IPS-15b (cell line): Measurements from ENCODE around the gene HS6ST3.

Experiments used
- H3K27me3 ChIP-seq: one replicate; pipeline ENCODE4 v1.6.1; 2013; ENCODE audit warnings: low read length; ENCODE audit not compliant: control insufficient read depth, insufficient read depth
- H3K36me3 ChIP-seq: one replicate; pipeline ENCODE4 v1.6.1; 2013; ENCODE audit warnings: low read length; ENCODE audit not compliant: control insufficient read depth, insufficient read depth
- H3K4me1 ChIP-seq: one replicate; pipeline ENCODE4 v1.6.1; 2013; ENCODE audit warnings: mild to moderate bottlenecking, low read length; ENCODE audit not compliant: control insufficient read depth, insufficient read depth
- H3K4me3 ChIP-seq: one replicate; pipeline ENCODE4 v1.5.1; 2013; ENCODE audit warnings: low read depth, low read length
- H3K9ac ChIP-seq: one replicate; pipeline ENCODE4 v1.6.1; 2013; ENCODE audit warnings: low read depth, mild to moderate bottlenecking, low read length
- H3K9me3 ChIP-seq: one replicate; pipeline ENCODE4 v1.6.1; 2013; ENCODE audit warnings: mild to moderate bottlenecking, low read length; ENCODE audit not compliant: control insufficient read depth, insufficient read depth

HS6ST3 gene

DNA sequence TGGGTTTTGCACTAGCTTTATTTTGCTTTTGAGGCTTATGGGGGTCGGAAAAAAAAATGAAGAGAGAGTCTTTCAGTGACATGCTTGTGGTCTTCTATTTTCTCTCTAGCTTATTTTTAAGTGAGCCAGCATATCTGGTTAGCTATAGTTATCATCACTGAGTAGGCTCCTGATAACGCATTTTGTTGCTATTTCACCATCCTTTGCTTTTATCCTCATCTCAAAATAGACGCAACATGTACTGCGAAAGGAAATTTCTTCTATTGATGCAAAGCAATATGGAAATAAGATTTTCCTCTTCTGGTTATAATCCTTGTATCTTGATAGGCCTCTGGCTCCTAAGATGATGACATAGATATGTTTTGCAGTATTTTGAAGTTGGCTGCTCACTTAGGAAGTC, 630.5 kb downstream of the HS6ST3 start:
- Histone ChIP-seq H3K4me1 (no peaks in the 10 kb centered on the region), H3K4me3 (no peak overlapping the region), H3K9me3 (no peaks in the 10 kb centered on the region), H3K36me3 (no peaks in the 10 kb centered on the region), H3K27me3 (no peaks in the 10 kb centered on the region), H3K9ac (no peak overlapping the region)

DNA sequence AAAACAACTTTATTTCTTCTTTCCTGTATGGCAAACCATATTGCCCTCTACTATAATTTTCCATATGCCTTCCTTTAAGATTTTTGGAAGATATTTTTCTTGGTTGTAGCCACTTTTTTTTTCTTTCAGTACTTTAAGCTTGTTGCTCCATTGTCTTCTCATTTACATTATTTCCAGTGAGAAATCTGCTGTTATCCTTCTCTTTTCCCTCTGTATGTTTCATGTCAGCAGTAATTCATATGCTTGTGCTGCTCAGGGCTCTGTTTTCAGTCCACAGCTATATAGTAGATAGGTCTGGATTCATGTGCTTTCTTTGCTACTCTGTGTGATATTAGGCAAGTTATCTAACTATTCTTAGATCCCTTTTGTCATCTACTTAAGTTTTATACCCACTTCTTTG, 636.7 kb downstream of the HS6ST3 start:
- H3K36me3 ChIP-seq: no peaks in the 10 kb centered on the region
- no peak overlapping the region for H3K4me3 ChIP-seq
- H3K27me3 ChIP-seq: no peaks in the 10 kb centered on the region
- H3K9me3 ChIP-seq: no peaks in the 10 kb centered on the region
- no peaks in the 10 kb centered on the region for H3K4me1 ChIP-seq
- no peak overlapping the region for H3K9ac ChIP-seq

DNA sequence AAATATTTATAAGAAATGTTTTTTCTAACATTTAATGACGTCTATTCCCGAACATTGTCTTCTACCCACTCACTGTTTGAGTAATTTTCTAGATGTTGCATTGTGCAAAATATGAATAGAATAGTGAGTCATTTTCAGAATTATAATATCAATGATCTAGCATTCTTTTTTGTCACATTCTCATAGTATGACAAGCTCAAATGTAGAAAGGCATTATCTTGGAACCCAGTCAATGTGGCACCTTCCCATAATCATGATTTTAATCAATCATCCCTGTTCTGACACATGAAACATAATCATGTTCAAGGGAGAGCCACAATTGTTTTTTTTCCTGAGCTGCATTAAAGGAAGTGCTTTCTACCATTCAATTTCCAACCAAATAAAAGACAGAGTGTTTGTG, 638.6 kb downstream of the HS6ST3 start:
- Histone ChIP-seq H3K27me3 (no peaks in the 10 kb centered on the region), H3K9ac (no peak overlapping the region), H3K9me3 (no peaks in the 10 kb centered on the region), H3K4me3 (no peak overlapping the region), H3K4me1 (no peaks in the 10 kb centered on the region), H3K36me3 (no peaks in the 10 kb centered on the region)

DNA sequence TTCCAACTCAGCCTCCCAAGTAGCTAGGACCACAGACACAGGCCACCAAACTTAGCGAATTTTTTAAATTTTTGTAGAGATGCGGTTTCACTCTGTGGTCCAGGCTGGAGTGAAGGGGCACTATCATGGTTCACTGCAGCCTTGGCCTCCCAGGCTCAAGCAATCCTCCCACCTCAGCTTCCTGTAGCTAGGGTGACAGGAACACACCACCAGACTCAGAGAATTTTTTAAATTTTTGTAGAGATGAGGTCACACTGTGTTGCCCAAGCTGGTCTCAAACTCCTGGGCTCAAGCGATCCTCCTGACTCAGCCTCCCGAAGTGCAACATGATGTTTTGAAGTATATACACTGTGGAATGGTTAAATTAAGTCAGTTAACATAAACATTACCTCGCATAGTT, 640.8 kb downstream of the HS6ST3 start:
- no peaks in the 10 kb centered on the region for H3K27me3 ChIP-seq
- H3K4me1 ChIP-seq: no peaks in the 10 kb centered on the region
- H3K4me3 ChIP-seq: no peak overlapping the region
- no peaks in the 10 kb centered on the region for H3K9me3 ChIP-seq
- H3K9ac ChIP-seq: no peak overlapping the region
- no peaks in the 10 kb centered on the region for H3K36me3 ChIP-seq

DNA sequence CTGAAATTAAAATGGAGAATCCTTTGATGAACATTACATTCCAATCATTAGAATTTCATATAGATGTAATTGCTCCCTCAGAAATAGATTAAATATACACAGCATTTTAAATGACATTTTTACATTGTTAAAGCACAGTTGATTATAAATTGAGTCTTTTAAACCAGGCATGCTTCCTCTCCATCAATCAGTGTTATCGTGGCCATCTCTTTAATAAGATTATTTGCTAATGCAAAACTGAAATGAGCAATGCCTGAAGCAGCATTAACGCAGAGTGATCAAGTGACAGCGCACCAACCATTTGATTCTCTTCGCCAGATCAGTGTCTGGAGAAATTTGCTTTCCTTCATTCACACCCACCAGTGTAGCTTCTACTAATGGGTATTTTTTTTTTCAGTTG, 644.6 kb downstream of the HS6ST3 start:
- Histone ChIP-seq H3K4me1 (no peaks in the 10 kb centered on the region), H3K9me3 (no peaks in the 10 kb centered on the region)

DNA sequence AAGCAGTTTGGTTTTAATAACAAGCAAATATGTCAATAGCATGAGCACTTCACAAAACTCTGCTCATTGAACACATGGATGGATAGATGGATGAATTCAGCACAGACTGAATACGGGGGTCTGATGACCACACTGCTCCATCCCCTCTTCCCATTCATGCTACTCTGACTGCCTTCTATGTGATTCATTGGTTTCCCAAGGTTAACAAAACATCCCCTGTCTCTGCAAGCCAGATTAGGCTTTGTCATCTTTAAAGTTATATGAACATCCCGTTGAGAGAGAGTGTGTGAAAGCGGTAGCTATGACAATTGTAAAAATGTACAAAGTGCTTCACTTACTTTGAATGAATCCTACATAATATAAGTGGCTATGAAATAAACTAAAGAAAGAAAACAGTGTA, 651.9 kb downstream of the HS6ST3 start:
- no peak overlapping the region for H3K4me3 ChIP-seq
- no peaks in the 10 kb centered on the region for H3K9me3 ChIP-seq
- H3K4me1 ChIP-seq: no peaks in the 10 kb centered on the region
- no peaks in the 10 kb centered on the region for H3K36me3 ChIP-seq
- no peak overlapping the region for H3K9ac ChIP-seq
- H3K27me3 ChIP-seq: no peaks in the 10 kb centered on the region

More for the DNA sequence above, 644.6 kb downstream of the HS6ST3 start:
- no peaks in the 10 kb centered on the region for H3K27me3 ChIP-seq
- no peak overlapping the region for H3K9ac ChIP-seq
- H3K4me3 ChIP-seq: no peak overlapping the region
- no peaks in the 10 kb centered on the region for H3K36me3 ChIP-seq

DNA sequence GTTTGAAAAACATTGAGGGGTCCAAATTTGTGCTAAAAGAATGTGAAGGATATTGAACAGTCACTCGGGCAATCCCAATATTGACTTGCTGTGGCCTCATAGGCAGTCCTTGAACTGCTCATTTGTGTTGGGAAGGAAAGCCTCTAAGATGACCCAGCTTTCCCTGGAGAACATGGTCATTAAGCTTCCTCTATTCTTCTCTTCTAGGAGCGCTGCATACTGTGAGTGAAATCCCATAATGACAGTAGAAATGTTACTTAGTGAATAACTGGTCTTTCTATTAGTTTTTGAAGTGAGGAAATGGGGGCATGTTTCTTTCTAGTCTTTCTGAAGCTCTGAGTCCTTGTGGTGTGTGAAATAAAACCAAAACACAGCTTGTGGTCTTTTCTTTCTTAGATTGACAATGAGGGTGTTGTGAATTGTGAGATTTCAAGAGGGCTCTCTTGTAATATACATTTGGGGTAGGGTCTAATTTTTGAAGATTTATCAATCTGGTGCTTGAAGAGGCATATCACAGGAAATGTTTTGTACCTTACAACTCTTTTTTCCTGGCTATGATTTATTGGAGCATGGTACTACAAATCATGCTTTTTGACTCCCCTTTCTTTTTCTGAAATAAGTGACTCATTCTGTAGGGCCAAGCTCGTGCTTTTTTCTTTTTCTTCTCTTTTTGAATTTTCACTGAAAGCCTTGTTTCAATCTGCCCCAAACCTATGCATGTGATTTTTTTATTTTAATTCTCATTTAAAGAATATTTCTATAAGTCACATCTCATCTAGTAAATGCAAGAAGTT, 653.6 kb downstream of the HS6ST3 start:
- Histone ChIP-seq H3K4me1 (no peaks in the 10 kb centered on the region), H3K27me3 (no peaks in the 10 kb centered on the region), H3K9ac (no peak overlapping the region), H3K4me3 (no peak overlapping the region), H3K9me3 (no peaks in the 10 kb centered on the region), H3K36me3 (no peaks in the 10 kb centered on the region)

DNA sequence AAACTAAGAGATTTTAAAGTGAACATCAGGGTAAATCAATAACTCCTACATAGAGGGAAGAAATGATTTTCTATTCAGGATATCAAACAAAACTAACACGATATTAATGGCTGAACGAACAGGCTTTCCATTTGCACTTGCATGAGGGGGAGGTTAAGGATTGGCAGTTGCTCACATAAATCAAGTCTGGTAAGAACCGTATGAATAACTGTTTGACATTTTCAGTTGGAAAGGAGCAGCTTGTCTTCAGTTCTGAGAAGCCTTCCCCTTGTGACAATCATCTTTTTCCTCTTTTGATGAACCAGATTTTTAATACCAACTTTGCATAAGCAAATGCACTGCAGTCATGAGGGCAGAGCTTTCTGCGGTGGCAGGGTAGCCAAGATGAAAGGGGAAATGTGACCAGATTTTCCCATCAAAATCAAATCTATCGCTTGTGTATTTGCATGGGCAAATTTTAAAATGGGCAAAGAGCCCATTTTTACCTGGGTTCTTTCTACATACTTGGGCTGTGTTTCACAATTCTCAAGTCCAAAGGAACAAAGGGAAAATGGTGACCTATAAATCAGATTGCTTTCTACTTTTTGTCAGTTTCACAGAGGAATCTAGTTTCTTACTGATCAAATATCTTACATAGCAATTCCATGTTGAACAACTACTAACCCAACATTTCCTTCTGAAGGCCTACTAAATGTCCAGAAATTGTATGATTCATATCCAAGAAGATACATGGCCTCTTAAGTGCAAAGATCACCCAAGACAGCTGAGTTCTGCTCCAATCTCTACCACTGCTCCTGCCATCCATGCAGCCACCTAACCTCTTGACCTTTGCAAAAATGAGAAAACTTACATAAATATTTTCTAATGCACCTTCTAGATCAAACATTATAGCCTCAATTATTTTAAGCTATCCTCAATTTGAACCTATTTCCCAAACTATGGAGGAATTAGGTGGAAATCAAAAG, 654.7 kb downstream of the HS6ST3 start:
- H3K9ac ChIP-seq: no peak overlapping the region
- no peaks in the 10 kb centered on the region for H3K27me3 ChIP-seq
- no peaks in the 10 kb centered on the region for H3K4me1 ChIP-seq
- H3K4me3 ChIP-seq: no peak overlapping the region
- H3K9me3 ChIP-seq: no peaks in the 10 kb centered on the region
- H3K36me3 ChIP-seq: no peaks in the 10 kb centered on the region

DNA sequence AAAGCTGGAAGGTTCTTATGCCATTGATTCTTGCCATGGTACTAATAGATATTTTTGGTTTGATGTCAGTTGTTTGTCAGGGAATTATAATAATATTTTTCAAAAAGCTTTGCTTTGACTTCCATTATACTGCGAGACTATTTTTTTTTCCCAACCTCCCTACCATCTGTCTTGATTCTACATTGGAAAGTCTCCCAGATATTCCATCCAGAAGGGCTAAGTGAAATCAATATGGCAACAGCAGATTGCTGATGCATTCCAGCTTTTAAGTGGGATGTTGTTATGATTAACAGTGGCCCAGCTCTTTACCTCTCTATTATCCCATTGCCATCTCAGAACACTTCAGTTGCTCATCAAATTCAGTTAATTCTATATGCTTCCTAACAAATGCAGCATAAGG, 657.0 kb downstream of the HS6ST3 start:
- H3K27me3 ChIP-seq: no peaks in the 10 kb centered on the region
- no peak overlapping the region for H3K4me3 ChIP-seq
- H3K9me3 ChIP-seq: no peaks in the 10 kb centered on the region

DNA sequence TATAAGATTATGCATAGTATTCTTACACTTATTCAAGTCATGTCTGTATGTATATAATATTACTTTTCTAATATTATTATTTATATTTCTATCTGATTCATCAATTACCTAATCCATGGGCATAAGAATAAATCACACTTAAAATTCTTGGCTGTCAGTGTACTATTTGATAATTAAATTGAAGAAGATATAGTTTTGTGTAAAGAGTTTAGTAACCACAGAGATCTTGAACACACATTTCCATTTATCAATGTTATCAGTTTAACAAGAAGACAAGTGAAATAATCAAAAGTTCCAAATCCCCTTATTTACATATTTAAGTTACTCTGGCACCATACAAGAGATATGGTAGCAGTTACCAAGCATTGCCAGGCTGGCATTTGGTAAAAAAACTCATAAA, 659.9 kb downstream of the HS6ST3 start:
- H3K9ac ChIP-seq: no peak overlapping the region
- H3K4me3 ChIP-seq: no peak overlapping the region
- H3K27me3 ChIP-seq: no peaks in the 10 kb centered on the region
- H3K4me1 ChIP-seq: no peaks in the 10 kb centered on the region
- no peaks in the 10 kb centered on the region for H3K36me3 ChIP-seq
- no peaks in the 10 kb centered on the region for H3K9me3 ChIP-seq

More for the DNA sequence above, 657.0 kb downstream of the HS6ST3 start:
- Histone ChIP-seq H3K9ac (no peak overlapping the region), H3K4me1 (no peaks in the 10 kb centered on the region), H3K36me3 (no peaks in the 10 kb centered on the region)

DNA sequence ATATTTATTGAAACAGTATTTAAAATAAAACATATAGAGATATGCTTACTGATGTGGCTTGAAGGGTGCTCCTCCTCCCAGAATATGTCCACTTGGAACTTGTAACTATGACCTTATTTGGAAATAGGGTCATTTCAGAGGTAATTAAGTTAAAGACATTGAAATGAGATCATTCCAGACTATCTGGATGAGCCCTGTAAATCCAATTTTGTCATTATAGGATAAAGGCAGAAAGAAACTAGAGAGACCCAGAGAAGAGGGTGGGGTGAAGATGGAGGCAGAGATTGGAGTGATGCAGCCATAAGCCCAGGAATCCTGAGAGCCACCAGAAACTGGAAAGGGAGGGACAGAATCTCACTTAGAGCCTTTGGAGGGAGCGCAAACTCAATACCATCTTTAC, 661.2 kb downstream of the HS6ST3 start:
- Histone ChIP-seq H3K4me1 (no peaks in the 10 kb centered on the region), H3K27me3 (no peaks in the 10 kb centered on the region), H3K4me3 (no peak overlapping the region), H3K9me3 (no peaks in the 10 kb centered on the region), H3K9ac (no peak overlapping the region), H3K36me3 (no peaks in the 10 kb centered on the region)

DNA sequence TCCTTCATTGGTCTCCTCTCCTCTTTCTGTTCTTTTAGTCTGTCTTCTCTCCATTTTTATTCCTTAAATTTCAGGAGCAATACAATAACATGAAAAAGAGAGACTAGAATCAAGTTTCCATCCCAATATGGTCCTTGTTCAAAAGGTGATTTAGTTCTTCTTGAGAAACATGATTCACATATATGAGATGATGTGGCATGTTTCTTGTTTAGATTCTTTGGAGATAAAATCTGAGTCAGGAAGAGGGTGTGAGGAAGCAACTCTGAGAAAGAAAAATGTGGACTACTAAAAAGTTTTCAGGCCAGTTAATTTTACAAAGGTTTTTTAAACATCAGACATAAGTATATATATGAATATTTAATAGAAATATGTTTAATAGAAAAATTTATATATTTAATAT, 673.0 kb downstream of the HS6ST3 start:
- H3K36me3 ChIP-seq: no peaks in the 10 kb centered on the region
- no peaks in the 10 kb centered on the region for H3K9me3 ChIP-seq

More for the DNA sequence above, 673.0 kb downstream of the HS6ST3 start:
- Histone ChIP-seq H3K4me3 (no peak overlapping the region), H3K4me1 (no peaks in the 10 kb centered on the region), H3K9ac (no peak overlapping the region), H3K27me3 (no peaks in the 10 kb centered on the region)
